Endothelial cell of umbilical vein (primary cell): ENCODE data around the gene DUSP19. TPM values are rescaled to one million over a fixed set of nuclear protein-coding genes. Genes with fewer than 3 reads are reported as not detected.

Experiments used
- BruUV-seq: library from RNA; stranded (reverse); fragments of 400-500 nt; replicated peaks from 2 replicates; lab custom pipeline; 2021; lab: Mats Ljungman, UMichigan
- CTCF ChIA-PET: fragments of 300-600, 350-600 bp; sonication (Branson Sonifier 250); formaldehyde crosslinking; loops from one replicate; lab custom pipeline; 2021; ENCODE audit warnings: antibody characterized with exemption, inconsistent platforms; lab: Charles Lee
- POLR2A ChIA-PET: fragments of 300-600, 350-600 bp; sonication (Branson Sonifier 250); formaldehyde crosslinking; loops from one replicate; lab custom pipeline; 2021; ENCODE audit warnings: antibody characterized with exemption, inconsistent platforms; lab: Charles Lee
- DNase-seq: peaks from one replicate; pipeline ENCODE4 v3.0.0-alpha.2; 2011; ENCODE audit warnings: low read depth, low spot score
- FAIRE-seq: peaks from 2 replicates; lab custom pipeline; 2011; peaks lifted over from hg19 to GRCh38; lab: Jason Lieb, UNC
- H2AFZ ChIP-seq: 2 replicates; pipeline ENCODE4 v1.6.0; 2012; ENCODE audit warnings: low read depth, low read length, control low read depth, inconsistent platforms
- H3K27ac ChIP-seq: 2 replicates; pipeline ENCODE4 v1.5.1; 2011; ENCODE audit warnings: low read depth, mild to moderate bottlenecking, control low read depth, low read length, moderate library complexity; ENCODE audit not compliant: insufficient read depth
- H3K27me3 ChIP-seq, 2 experiments: 2 replicates each; pipeline versions ENCODE4 v1.6.0 to v1.6.1; 2011; ENCODE audit warnings: low read length in 2 of 2, mixed read lengths in 1 of 2; ENCODE audit not compliant: control insufficient read depth in 2 of 2, insufficient read depth in 2 of 2
- H3K36me3 ChIP-seq, 2 experiments: 2 replicates in 1 of 2; 3 replicates in 1 of 2; pipeline ENCODE4 v1.5.1; 2011; ENCODE audit warnings: low read length in 2 of 2, mild to moderate bottlenecking in 1 of 2, moderate library complexity in 1 of 2; ENCODE audit not compliant: control insufficient read depth in 2 of 2, insufficient read depth in 2 of 2; ENCODE audit errors: extremely low read depth in 1 of 2
- H3K4me1 ChIP-seq: 3 replicates; pipeline ENCODE4 v1.5.1; 2011; ENCODE audit warnings: mild to moderate bottlenecking, low read length; ENCODE audit not compliant: control insufficient read depth, insufficient read depth; ENCODE audit errors: extremely low read depth
- H3K4me2 ChIP-seq: 2 replicates; pipeline ENCODE4 v1.6.1; 2011; ENCODE audit warnings: low read length, control low read depth, mixed read lengths; ENCODE audit not compliant: insufficient read depth
- H3K4me3 ChIP-seq, 3 experiments: fragments of 200-600 bp in 1 of 3; sonication (generic), shearing (Covaris generic) in 1 of 3; replicated peaks in 1 of 3; 2 replicates each; pipeline ENCODE4 v1.5.1; 2011 to 2016; ENCODE audit warnings: control low read depth in 3 of 3, low read length in 3 of 3, mild to moderate bottlenecking in 2 of 3, inconsistent platforms in 1 of 3, low read depth in 1 of 3, moderate library complexity in 1 of 3; ENCODE audit not compliant: insufficient read depth in 1 of 3
- H3K79me2 ChIP-seq: 2 replicates; pipeline ENCODE4 v1.6.0; 2012; ENCODE audit warnings: low read length, inconsistent platforms; ENCODE audit not compliant: control insufficient read depth, insufficient read depth
- H3K9ac ChIP-seq: replicated peaks from 2 replicates; pipeline ENCODE3; 2011; ENCODE audit warnings: low read length, control low read depth; ENCODE audit not compliant: insufficient read depth; ENCODE audit errors: extremely low read depth
- H3K9me1 ChIP-seq: replicated peaks from 3 replicates; pipeline ENCODE4 v1.6.0; 2011; ENCODE audit warnings: mild to moderate bottlenecking, low read length; ENCODE audit not compliant: control insufficient read depth, insufficient read depth; ENCODE audit errors: extremely low read depth
- H3K9me3 ChIP-seq: replicated peaks from 2 replicates; pipeline ENCODE4 v1.5.1; 2012; ENCODE audit warnings: low read length, inconsistent platforms; ENCODE audit not compliant: control insufficient read depth, insufficient read depth
- H4K20me1 ChIP-seq: replicated peaks from 2 replicates; pipeline ENCODE3; 2011; ENCODE audit warnings: mild to moderate bottlenecking, low read length; ENCODE audit not compliant: control insufficient read depth, insufficient read depth; ENCODE audit errors: extremely low read depth
- EZH2 ChIP-seq: IDR thresholded peaks from 2 replicates; pipeline ENCODE4 v1.6.1; 2012; ENCODE audit warnings: borderline replicate concordance, low read depth, mild to moderate bottlenecking, moderate library complexity, low read length, inconsistent platforms; ENCODE audit not compliant: severe bottlenecking
- FOS ChIP-seq: IDR thresholded peaks from 2 replicates; pipeline ENCODE4 v1.6.1; 2011; ENCODE audit warnings: mild to moderate bottlenecking, low read length, moderate library complexity, borderline replicate concordance; ENCODE audit not compliant: insufficient read depth
- GATA2 ChIP-seq: IDR thresholded peaks from 2 replicates; pipeline ENCODE4 v1.7.0; 2011; ENCODE audit warnings: low read depth, mild to moderate bottlenecking, moderate library complexity, mixed read lengths, low read length; ENCODE audit not compliant: insufficient read length, insufficient read depth
- JUN ChIP-seq: IDR thresholded peaks from 2 replicates; pipeline ENCODE4 v1.6.1; 2011; ENCODE audit warnings: borderline replicate concordance, low read depth; ENCODE audit not compliant: insufficient read length, insufficient read depth
- MYC ChIP-seq: IDR thresholded peaks from one replicate; pipeline ENCODE4 v1.6.1; 2011; ENCODE audit warnings: mild to moderate bottlenecking, low read depth, low read length
- POLR2A ChIP-seq: IDR thresholded peaks from 2 replicates; pipeline ENCODE4 v1.6.1; 2012; ENCODE audit warnings: low read depth, mild to moderate bottlenecking, control low read depth, low read length
- POLR2AphosphoS5 ChIP-seq: IDR thresholded peaks from 2 replicates; pipeline ENCODE4 v1.6.1; 2012; ENCODE audit warnings: low read depth, mild to moderate bottlenecking, control low read depth, low read length, moderate library complexity; ENCODE audit not compliant: insufficient read depth
- dilution Hi-C: fragments of 300-500 bp; cut with MboI; formaldehyde crosslinking; loops from one replicate; pipeline ENCODE4 v1.15.0; 2019; ENCODE audit warnings: low sequenced_read_pairs; ENCODE audit not compliant: extremely low pct_ligation_motif_present
- intact Hi-C: fragments of 100-400 bp; cut with micrococcal nuclease; formaldehyde crosslinking; loops from one replicate; pipeline ENCODE4 v1.10.0; 2022
- polyA plus RNA-seq, 4 experiments: library from polyadenylated mRNA; depleted of rRNA in 3 of 4; stranded (reverse) in 3 of 4; unstranded in 1 of 4; fragments of >200 nt; gene quantifications; 2 replicates each; pipeline versions ENCODE4 v1.2.1 to v1.2.3, GENCODE V29; 2011 to 2012; ENCODE audit warnings: missing spikeins in 1 of 4
- total RNA-seq: library from RNA; stranded (reverse); gene quantifications from 2 replicates; pipeline ENCODE4 v1.2.3, GENCODE V29; 2021
- TF ChIP-seq, protein P1 (sequence below), 2 donors: IDR thresholded peaks; 1 replicate in 1 of 2; 2 replicates in 1 of 2; pipeline ENCODE4 v1.5.1; 2011; ENCODE audit warnings: low read length in 2 of 2, mild to moderate bottlenecking in 2 of 2, moderate library complexity in 2 of 2, control low read depth in 1 of 2, inconsistent platforms in 1 of 2, low read depth in 1 of 2; ENCODE audit not compliant: insufficient read depth in 1 of 2; ENCODE audit errors: extremely low read depth in 1 of 2
- TF ChIP-seq, protein P2 (sequence below): IDR thresholded peaks from 2 replicates; pipeline ENCODE4 v1.6.1; 2011; ENCODE audit not compliant: insufficient read depth, insufficient read length

Gene DUSP19
- total and polyA plus RNA-seq, 2 donors (not counting 3 experiments of a cell fraction or from before 2014, with no cell fraction given), result 0.69 to 1.9 TPM

DNA sequence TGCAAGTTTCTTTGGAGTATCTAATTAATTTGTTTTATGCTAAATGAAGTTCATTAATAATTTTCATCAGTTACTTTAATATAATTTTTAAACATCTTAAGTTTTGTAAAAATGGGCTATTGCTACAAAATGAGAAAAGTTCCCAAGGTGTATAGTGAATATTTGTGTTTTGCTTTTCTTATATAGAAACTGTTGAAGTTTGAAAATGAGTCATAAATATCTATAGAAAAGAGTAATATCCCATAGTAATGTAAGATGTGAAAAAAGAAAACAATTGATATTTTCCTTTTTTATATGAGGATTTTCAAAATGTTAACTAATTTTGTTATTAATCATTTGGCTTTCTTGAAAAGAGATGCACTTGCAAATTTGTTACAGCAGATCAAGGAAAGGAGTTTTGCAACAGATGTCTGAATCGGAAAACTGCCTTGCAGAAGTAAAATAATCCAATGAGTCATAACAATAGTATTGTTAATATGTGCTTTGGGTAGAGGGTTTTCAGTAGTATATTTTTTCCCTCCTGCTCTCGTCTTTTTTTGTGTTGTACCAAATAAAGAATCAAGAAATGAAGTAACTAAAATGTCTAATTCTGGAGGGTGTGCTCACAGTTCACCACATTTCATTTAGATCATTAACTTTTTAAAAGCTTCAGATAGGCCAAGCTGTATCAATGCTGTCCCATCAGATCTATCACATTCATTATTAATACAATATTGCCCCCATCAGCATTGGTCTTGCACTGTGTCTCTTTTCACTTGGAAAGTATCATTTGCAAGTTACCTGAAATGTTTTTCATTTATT lies 15.5 kb downstream of the DUSP19 start:
- POLR2A ChIA-PET, result no interaction called here
- H2AFZ ChIP-seq, result no peak overlapping the region
- FAIRE-seq, result no peak

DNA sequence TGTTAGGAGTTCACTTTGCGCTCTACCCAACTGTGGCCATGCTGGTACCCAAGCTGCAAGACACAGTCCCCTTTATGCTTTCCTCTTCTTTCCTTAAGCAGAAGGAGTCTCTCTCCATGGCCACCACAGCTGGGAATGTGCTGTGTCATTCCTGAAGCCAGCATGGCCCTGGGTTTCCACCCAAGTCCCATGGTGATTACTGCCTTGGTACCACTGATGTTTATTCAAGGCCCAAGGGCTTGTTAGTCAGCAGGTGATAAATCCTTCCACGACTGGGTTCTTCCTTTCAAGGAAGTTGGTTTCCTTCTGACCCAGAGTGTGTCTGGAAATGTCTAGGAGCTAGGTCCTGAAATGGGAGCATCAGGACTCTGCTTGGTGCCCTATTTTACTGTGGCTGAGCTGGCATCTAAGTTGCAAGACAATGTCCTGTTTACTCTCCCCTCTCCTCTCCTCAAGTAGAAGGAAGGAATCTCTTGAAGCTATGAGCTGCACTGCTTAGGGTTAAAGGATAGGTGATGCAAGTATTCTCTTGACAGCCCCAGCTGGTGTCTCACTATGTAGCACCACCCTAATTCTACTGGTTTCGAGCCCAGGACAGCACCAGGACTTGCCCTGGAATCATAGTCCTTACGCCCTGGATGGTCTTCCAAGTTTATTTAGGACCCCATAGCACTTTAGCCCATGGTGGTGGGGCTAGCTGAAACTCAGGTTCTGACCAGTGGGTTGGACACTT lies 27.0 kb downstream of the DUSP19 start:
- no peaks in the 10 kb centered on the region for H3K9me3 ChIP-seq
- no peaks in the 10 kb centered on the region for H3K79me2 ChIP-seq
- no peak for FAIRE-seq
- no TSS peak for BruUV-seq
- no peak overlapping the region for H3K4me2 ChIP-seq
- ChIA-PET POLR2A (no interaction called here), CTCF (no interaction called here)
- no peaks in the 10 kb centered on the region for H3K4me1 ChIP-seq
- no peaks in the 10 kb centered on the region for H4K20me1 ChIP-seq
- intact Hi-C loops (no loop called here), dilution Hi-C loops (no loop called here)
- TF ChIP-seq, protein P1, sequence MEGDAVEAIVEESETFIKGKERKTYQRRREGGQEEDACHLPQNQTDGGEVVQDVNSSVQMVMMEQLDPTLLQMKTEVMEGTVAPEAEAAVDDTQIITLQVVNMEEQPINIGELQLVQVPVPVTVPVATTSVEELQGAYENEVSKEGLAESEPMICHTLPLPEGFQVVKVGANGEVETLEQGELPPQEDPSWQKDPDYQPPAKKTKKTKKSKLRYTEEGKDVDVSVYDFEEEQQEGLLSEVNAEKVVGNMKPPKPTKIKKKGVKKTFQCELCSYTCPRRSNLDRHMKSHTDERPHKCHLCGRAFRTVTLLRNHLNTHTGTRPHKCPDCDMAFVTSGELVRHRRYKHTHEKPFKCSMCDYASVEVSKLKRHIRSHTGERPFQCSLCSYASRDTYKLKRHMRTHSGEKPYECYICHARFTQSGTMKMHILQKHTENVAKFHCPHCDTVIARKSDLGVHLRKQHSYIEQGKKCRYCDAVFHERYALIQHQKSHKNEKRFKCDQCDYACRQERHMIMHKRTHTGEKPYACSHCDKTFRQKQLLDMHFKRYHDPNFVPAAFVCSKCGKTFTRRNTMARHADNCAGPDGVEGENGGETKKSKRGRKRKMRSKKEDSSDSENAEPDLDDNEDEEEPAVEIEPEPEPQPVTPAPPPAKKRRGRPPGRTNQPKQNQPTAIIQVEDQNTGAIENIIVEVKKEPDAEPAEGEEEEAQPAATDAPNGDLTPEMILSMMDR (IDR thresholded peaks at IDR 0.05; ENCODE audit: extremely low read depth in 1 of 2, insufficient read depth in 1 of 2, low read depth in 1 of 2, low read length in 2 of 2), result no peak
- TF ChIP-seq FOS, result no peak
- no peak for TF ChIP-seq JUN
- TF ChIP-seq EZH2, result no peak
- TF ChIP-seq POLR2AphosphoS5, result no peak
- no peak for TF ChIP-seq GATA2
- TF ChIP-seq MYC, result no peak
- TF ChIP-seq POLR2A, result no peak
- TF ChIP-seq, protein P2, sequence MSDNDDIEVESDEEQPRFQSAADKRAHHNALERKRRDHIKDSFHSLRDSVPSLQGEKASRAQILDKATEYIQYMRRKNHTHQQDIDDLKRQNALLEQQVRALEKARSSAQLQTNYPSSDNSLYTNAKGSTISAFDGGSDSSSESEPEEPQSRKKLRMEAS, result no peak
- H3K4me3 ChIP-seq, result no peak overlapping the region
- no peak overlapping the region for H3K9ac ChIP-seq
- H3K36me3 ChIP-seq, result no peaks in the 10 kb centered on the region
- no peaks in the 10 kb centered on the region for H3K9me1 ChIP-seq
- no peak overlapping the region for H2AFZ ChIP-seq
- no peak for DNase-seq
- no peaks in the 10 kb centered on the region for H3K27me3 ChIP-seq
- H3K27ac ChIP-seq, result no peak overlapping the region

More for the DNA sequence above, 15.5 kb downstream of the DUSP19 start:
- no peaks in the 10 kb centered on the region for H3K79me2 ChIP-seq
- H3K4me2 ChIP-seq, result no peak overlapping the region
- dilution Hi-C loops, result no loop called here
- no peaks in the 10 kb centered on the region for H3K9me1 ChIP-seq
- intact Hi-C loops, result no loop called here
- H3K9ac ChIP-seq, result no peak overlapping the region
- CTCF ChIA-PET, result interaction anchor here (0.8 to 1.4 kb wide), 8 partner anchors 13 to 427 kb away, joined by 3 to 6 read pairs (median 4); partner anchors contain the start of gene DUSP19
- H3K27ac ChIP-seq, result no peak overlapping the region
- no peaks in the 10 kb centered on the region for H3K27me3 ChIP-seq
- H3K36me3 ChIP-seq, result no peaks in the 10 kb centered on the region
- BruUV-seq, result no TSS peak
- DNase-seq, result peak; percentile 18
- no peaks in the 10 kb centered on the region for H4K20me1 ChIP-seq
- no peaks in the 10 kb centered on the region for H3K4me1 ChIP-seq
- no peak overlapping the region for H3K4me3 ChIP-seq
- no peaks in the 10 kb centered on the region for H3K9me3 ChIP-seq
- no peak for TF ChIP-seq JUN
- TF ChIP-seq FOS, result peak; percentile 22
